GM13976 (cell line): ENCODE results near the gene TMEM273.

Experiments used
- DNase-seq: peaks from one replicate; pipeline ENCODE4 v3.0.0; 2012; ENCODE audit warnings: low spot score
- in situ Hi-C: fragments of 300-500 bp; cut with MboI; formaldehyde crosslinking; loops from one replicate; pipeline ENCODE4 v1.12.0; 2022; ENCODE audit warnings: low sequenced_read_pairs, mixed read lengths, inconsistent platforms; ENCODE audit not compliant: unreplicated experiment
- TF ChIP-seq, protein P1 (sequence below): IDR thresholded peaks from 2 replicates; pipeline ENCODE4 v1.5.1; 2012; ENCODE audit warnings: borderline replicate concordance, mild to moderate bottlenecking; ENCODE audit not compliant: insufficient read depth; ENCODE audit errors: extremely low read depth, missing control alignments, control extremely low read depth

Gene TMEM273

GRCh38 chr10:49107111-49107886 is 80.9 kb downstream of the TMEM273 start:
- TF ChIP-seq, protein P1, sequence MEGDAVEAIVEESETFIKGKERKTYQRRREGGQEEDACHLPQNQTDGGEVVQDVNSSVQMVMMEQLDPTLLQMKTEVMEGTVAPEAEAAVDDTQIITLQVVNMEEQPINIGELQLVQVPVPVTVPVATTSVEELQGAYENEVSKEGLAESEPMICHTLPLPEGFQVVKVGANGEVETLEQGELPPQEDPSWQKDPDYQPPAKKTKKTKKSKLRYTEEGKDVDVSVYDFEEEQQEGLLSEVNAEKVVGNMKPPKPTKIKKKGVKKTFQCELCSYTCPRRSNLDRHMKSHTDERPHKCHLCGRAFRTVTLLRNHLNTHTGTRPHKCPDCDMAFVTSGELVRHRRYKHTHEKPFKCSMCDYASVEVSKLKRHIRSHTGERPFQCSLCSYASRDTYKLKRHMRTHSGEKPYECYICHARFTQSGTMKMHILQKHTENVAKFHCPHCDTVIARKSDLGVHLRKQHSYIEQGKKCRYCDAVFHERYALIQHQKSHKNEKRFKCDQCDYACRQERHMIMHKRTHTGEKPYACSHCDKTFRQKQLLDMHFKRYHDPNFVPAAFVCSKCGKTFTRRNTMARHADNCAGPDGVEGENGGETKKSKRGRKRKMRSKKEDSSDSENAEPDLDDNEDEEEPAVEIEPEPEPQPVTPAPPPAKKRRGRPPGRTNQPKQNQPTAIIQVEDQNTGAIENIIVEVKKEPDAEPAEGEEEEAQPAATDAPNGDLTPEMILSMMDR: no peak
- in situ Hi-C loops: no loop called here
- DNase-seq: no peak

DNA sequence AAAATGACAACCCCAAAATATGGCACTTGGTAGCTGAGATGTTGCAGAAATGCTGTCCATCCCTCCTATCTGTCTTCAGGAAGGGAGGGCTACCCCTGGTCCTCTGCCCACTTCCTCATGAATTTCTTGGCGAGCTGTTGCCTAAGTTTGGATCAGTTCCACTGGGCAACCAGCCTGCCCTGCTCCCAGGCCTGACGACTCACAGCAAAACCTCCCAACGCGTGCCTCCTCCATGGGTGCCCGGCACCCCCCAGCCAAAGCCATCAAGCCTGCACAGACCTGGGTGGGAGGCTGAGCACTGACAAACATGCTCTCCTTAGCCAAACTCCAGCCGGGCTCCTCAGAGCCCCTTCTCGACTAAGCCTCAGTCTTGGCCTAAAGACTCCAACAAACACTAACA is 81.7 kb downstream of the TMEM273 start:
- TF ChIP-seq, protein P1: no peak
- DNase-seq: no peak
- in situ Hi-C loops: no loop called here

DNA sequence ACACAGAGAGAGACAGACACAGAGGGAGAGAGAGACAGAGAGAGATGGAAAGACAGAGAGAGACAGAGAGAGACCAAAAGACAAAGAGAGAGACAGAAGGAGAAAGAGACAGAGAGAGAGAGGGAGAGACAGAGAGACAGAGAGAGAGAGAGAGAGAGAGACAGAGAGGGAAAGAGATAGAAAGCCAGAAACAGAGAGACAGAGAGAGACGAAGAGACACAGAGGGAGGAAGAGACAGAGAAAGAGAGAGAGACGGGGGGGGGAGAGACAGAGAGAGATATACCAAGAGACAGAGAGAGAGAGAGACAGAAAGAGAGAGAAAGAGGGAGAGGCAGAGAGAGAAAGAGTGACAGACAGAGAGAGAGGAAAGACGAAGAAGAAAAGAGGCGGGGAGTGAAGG is 83.1 kb downstream of the TMEM273 start:
- in situ Hi-C loops: no loop called here
- DNase-seq: no peak
- TF ChIP-seq, protein P1: no peak
